HepG2 (cell line): ENCODE results near the gene SSNA1. TPM values are rescaled to one million over a fixed set of nuclear protein-coding genes. Genes with fewer than 3 reads are reported as not detected.

ENCODE experiments used
- CAMTA2 ChIP-seq: sonication (generic); formaldehyde crosslinking; IDR thresholded peaks from 2 replicates; pipeline ENCODE4 v1.4.0; 2020; ENCODE audit warnings: mild to moderate bottlenecking, missing genetic modification reagents, borderline replicate concordance
- CBX2 ChIP-seq, 2 experiments: fragments of 200-600 bp in 1 of 2; sonication (generic); formaldehyde crosslinking in 1 of 2; IDR thresholded peaks; 2 replicates each; pipeline versions ENCODE4 v1.7.0 to v1.8.1; 2018 to 2022; ENCODE audit warnings: low read depth in 2 of 2, low read length in 1 of 2, mild to moderate bottlenecking in 1 of 2, missing genetic modification reagents in 1 of 2
- ELK4 ChIP-seq: sonication (generic); formaldehyde crosslinking; IDR thresholded peaks from 2 replicates; pipeline ENCODE4 v1.9.0; 2021; ENCODE audit warnings: missing genetic modification reagents, borderline replicate concordance
- IKZF1 ChIP-seq: fragments of 450-650 bp; IDR thresholded peaks from 2 replicates; pipeline ENCODE4 v1.7.1; 2016
- IRF2 ChIP-seq: IDR thresholded peaks from 2 replicates; pipeline ENCODE4 v1.6.1; 2018; ENCODE audit warnings: missing genetic modification reagents, missing compliant biosample characterization
- NR3C1 ChIP-seq: sonication (generic); formaldehyde crosslinking; IDR thresholded peaks from 2 replicates; pipeline ENCODE4 v1.4.0; 2020; ENCODE audit warnings: missing genetic modification reagents
- PTBP1 ChIP-seq: fragments of 200-400 bp; formaldehyde crosslinking; IDR thresholded peaks from 2 replicates; pipeline ENCODE4 v1.6.1; 2018; ENCODE audit warnings: low read length, low read depth; ENCODE audit not compliant: poor library complexity, severe bottlenecking
- SNAPC2 ChIP-seq: sonication (generic); formaldehyde crosslinking; IDR thresholded peaks from 2 replicates; pipeline ENCODE4 v1.8.1; 2022; ENCODE audit warnings: mild to moderate bottlenecking, missing genetic modification reagents
- SNAPC5 ChIP-seq: sonication (generic); formaldehyde crosslinking; IDR thresholded peaks from 2 replicates; pipeline ENCODE4 v1.8.1; 2023; ENCODE audit warnings: mild to moderate bottlenecking, missing genetic modification reagents, borderline replicate concordance
- TOPORS ChIP-seq: sonication (generic); formaldehyde crosslinking; IDR thresholded peaks from 2 replicates; pipeline ENCODE4 v1.8.0; 2023; ENCODE audit warnings: mild to moderate bottlenecking, missing genetic modification reagents
- ZNF10 ChIP-seq: sonication (generic); formaldehyde crosslinking; IDR thresholded peaks from 2 replicates; pipeline ENCODE4 v1.4.0; 2020; ENCODE audit warnings: mild to moderate bottlenecking, low read depth, missing genetic modification reagents, borderline replicate concordance
- ZNF441 ChIP-seq: sonication (generic); formaldehyde crosslinking; IDR thresholded peaks from 2 replicates; pipeline ENCODE4 v1.7.0; 2021; ENCODE audit warnings: missing genetic modification reagents, borderline replicate concordance
- ZNF552 ChIP-seq: sonication (generic); formaldehyde crosslinking; IDR thresholded peaks from 2 replicates; pipeline ENCODE4 v1.9.0; 2022; ENCODE audit warnings: missing genetic modification reagents, mild to moderate bottlenecking, borderline replicate concordance
- ZNF558 ChIP-seq: sonication (generic); formaldehyde crosslinking; IDR thresholded peaks from 2 replicates; pipeline ENCODE4 v1.9.0; 2022; ENCODE audit warnings: mild to moderate bottlenecking, missing genetic modification reagents, borderline replicate concordance
- ZNF616 ChIP-seq: sonication (generic); formaldehyde crosslinking; IDR thresholded peaks from 2 replicates; pipeline ENCODE4 v1.5.0; 2020; ENCODE audit warnings: low read depth, mild to moderate bottlenecking, missing genetic modification reagents
- polyA plus RNA-seq, 8 experiments: library from polyadenylated mRNA; depleted of rRNA in 3 of 8; stranded (reverse) in 7 of 8; unstranded in 1 of 8; fragments of >200 nt; fragmentation: Illumina TruSeq in 4 of 8; extraction: Trizol in 4 of 8; gene quantifications; 2 replicates each; pipeline versions ENCODE4 v1.2.1 to v1.2.3, GENCODE V29; 2011 to 2016; ENCODE audit warnings: low read depth in 4 of 8, missing spikeins in 1 of 8, mixed read lengths in 1 of 8; ENCODE audit not compliant: insufficient read depth in 1 of 8
- total RNA-seq, 5 experiments: library from RNA; depleted of rRNA; stranded (reverse); fragments of >200 nt; fragmentation: Illumina TruSeq; extraction: Trizol; gene quantifications; 2 replicates each; pipeline ENCODE4 v1.2.3, GENCODE V29; 2016; ENCODE audit warnings: low read depth in 1 of 5
- TF ChIP-seq, protein P1 (sequence below): sonication (generic); formaldehyde crosslinking; IDR thresholded peaks from 2 replicates; pipeline ENCODE4 v1.9.0; 2021; ENCODE audit warnings: missing genetic modification reagents, borderline replicate concordance
- TF ChIP-seq, protein P2 (sequence below), 2 experiments: fragments of 450-650 bp in 1 of 2; sonication (generic) in 1 of 2; formaldehyde crosslinking; IDR thresholded peaks; 2 replicates each; pipeline versions ENCODE4 v1.5.0 to v1.8.0; 2020 to 2022; ENCODE audit warnings: mild to moderate bottlenecking in 1 of 2, missing genetic modification reagents in 1 of 2
- TF ChIP-seq, protein P3 (sequence below): sonication (generic); formaldehyde crosslinking; IDR thresholded peaks from 2 replicates; pipeline ENCODE4 v1.8.1; 2023; ENCODE audit warnings: mild to moderate bottlenecking, moderate library complexity, missing genetic modification reagents
- TF ChIP-seq, protein P4 (sequence below): sonication (generic); formaldehyde crosslinking; IDR thresholded peaks from 2 replicates; pipeline ENCODE4 v1.5.1; 2020; ENCODE audit warnings: mild to moderate bottlenecking, missing genetic modification reagents

SSNA1 gene
- total and polyA plus RNA-seq, 2 of the 13 experiments (the other 11 are each of a cell fraction or from before 2014, with no cell fraction given): 35.9 to 49.4 TPM

- no peak for TF ChIP-seq ZNF552
- TF ChIP-seq ZNF10 (CRISPR knock-in tag): no peak
- TF ChIP-seq ZNF616 (CRISPR knock-in tag): no peak
- TF ChIP-seq PTBP1: no peak
- TF ChIP-seq ELK4 (CRISPR knock-in tag): no peak
- no peak for TF ChIP-seq CBX2 (IDR thresholded peaks at IDR 0.05; ENCODE audit: low read depth, low read length)
- TF ChIP-seq CBX2 (CRISPR knock-in tag; IDR thresholded peaks at IDR 0.05; ENCODE audit: low read depth): no peak
- no peak for TF ChIP-seq NR3C1 (CRISPR knock-in tag)
- peak; percentile 80; the same call in 1 of the 2 replicates for TF ChIP-seq ZNF441 (CRISPR knock-in tag)
- TF ChIP-seq IRF2 (CRISPR knock-in tag): no peak
- TF ChIP-seq CAMTA2 (CRISPR knock-in tag): no peak
- no peak for TF ChIP-seq TOPORS (CRISPR knock-in tag)
- TF ChIP-seq SNAPC5 (CRISPR knock-in tag): no peak
- TF ChIP-seq, protein P1, sequence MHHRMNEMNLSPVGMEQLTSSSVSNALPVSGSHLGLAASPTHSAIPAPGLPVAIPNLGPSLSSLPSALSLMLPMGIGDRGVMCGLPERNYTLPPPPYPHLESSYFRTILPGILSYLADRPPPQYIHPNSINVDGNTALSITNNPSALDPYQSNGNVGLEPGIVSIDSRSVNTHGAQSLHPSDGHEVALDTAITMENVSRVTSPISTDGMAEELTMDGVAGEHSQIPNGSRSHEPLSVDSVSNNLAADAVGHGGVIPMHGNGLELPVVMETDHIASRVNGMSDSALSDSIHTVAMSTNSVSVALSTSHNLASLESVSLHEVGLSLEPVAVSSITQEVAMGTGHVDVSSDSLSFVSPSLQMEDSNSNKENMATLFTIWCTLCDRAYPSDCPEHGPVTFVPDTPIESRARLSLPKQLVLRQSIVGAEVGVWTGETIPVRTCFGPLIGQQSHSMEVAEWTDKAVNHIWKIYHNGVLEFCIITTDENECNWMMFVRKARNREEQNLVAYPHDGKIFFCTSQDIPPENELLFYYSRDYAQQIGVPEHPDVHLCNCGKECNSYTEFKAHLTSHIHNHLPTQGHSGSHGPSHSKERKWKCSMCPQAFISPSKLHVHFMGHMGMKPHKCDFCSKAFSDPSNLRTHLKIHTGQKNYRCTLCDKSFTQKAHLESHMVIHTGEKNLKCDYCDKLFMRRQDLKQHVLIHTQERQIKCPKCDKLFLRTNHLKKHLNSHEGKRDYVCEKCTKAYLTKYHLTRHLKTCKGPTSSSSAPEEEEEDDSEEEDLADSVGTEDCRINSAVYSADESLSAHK (CRISPR knock-in tag): no peak
- no peak for TF ChIP-seq IKZF1
- TF ChIP-seq, protein P2, sequence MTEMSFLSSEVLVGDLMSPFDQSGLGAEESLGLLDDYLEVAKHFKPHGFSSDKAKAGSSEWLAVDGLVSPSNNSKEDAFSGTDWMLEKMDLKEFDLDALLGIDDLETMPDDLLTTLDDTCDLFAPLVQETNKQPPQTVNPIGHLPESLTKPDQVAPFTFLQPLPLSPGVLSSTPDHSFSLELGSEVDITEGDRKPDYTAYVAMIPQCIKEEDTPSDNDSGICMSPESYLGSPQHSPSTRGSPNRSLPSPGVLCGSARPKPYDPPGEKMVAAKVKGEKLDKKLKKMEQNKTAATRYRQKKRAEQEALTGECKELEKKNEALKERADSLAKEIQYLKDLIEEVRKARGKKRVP (CRISPR knock-in tag; IDR thresholded peaks at IDR 0.05): no peak
- TF ChIP-seq, protein P3, sequence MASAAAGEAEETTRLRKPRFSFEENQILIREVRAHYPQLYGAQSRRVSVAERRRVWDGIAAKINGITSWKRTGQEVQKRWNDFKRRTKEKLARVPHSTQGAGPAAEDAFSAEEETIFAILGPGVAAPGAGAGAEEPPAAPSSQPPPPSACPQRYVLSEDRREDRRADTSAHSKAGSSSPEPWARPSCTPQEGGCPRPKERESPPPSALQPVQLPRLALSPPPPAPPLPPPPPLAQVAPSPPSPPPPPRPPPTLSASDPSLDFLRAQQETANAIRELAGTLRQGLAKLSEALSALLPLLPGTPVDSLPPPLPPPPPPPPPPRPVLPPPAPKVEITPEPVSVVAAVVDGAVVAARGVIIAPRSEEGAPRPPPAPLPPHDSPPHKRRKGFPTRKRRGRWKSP (CRISPR knock-in tag): no peak
- TF ChIP-seq SNAPC2: no peak
- TF ChIP-seq, protein P4, sequence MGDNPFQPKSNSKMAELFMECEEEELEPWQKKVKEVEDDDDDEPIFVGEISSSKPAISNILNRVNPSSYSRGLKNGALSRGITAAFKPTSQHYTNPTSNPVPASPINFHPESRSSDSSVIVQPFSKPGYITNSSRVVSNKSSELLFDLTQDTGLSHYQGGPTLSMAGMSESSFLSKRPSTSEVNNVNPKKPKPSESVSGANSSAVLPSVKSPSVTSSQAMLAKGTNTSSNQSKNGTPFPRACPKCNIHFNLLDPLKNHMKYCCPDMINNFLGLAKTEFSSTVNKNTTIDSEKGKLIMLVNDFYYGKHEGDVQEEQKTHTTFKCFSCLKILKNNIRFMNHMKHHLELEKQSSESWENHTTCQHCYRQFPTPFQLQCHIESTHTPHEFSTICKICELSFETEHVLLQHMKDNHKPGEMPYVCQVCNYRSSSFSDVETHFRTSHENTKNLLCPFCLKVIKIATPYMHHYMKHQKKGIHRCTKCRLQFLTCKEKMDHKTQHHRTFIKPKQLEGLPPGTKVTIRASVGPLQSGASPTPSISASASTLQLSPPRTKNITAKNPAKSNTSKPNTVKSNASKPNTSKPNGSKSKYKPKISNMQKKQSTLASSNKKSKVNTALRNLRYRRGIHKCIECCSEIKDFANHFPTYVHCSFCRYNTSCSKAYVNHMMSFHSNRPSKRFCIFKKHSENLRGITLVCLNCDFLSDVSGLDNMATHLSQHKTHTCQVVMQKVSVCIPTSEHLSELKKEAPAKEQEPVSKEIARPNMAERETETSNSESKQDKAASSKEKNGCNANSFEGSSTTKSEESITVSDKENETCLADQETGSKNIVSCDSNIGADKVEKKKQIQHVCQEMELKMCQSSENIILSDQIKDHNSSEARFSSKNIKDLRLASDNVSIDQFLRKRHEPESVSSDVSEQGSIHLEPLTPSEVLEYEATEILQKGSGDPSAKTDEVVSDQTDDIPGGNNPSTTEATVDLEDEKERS (CRISPR knock-in tag): no peak
- no peak; the same call in 1 of the 2 replicates for TF ChIP-seq ZNF558 (CRISPR knock-in tag)
Observed at GRCh38 chr9:137138722-137139467, 49.6 kb upstream of the SSNA1 start, which contains the start of gene GRIN1 (continued).
